ENCODE data around the gene DLG2.
"Not testable (repeated sequence)": the region's sequence is repeated elsewhere in the genome, so short reads cannot be mapped to it uniquely, and the experiment has no call there.

The DLG2 gene

GRCh38 chr11:83639995-83640758 lies 1987.0 kb downstream of the DLG2 start:
- DNase-seq, result no peak

- DNase-seq, result no peak
Measured at GRCh38 chr11:83635166-83635565, 1992.0 kb downstream of the DLG2 start.

GRCh38 chr11:83630211-83630610 lies 1996.9 kb downstream of the DLG2 start:
- no peak for DNase-seq

- DNase-seq, result no peak
Measured at GRCh38 chr11:83629775-83630174, 1997.4 kb downstream of the DLG2 start.

- no peak for DNase-seq
Measured at GRCh38 chr11:83628622-83629355, 1998.4 kb downstream of the DLG2 start.

- DNase-seq, result no peak
Measured at GRCh38 chr11:83625336-83625735, 2001.8 kb downstream of the DLG2 start.

- DNase-seq, result no peak
Measured at GRCh38 chr11:83617671-83618070, 2009.5 kb downstream of the DLG2 start.

GRCh38 chr11:83613767-83614121 lies 2013.4 kb downstream of the DLG2 start:
- DNase-seq, result no peak

GRCh38 chr11:83612891-83613766 lies 2014.0 kb downstream of the DLG2 start:
- DNase-seq, result no peak

GRCh38 chr11:83611600-83611999 lies 2015.5 kb downstream of the DLG2 start:
- DNase-seq, result no peak

- no peak for DNase-seq
Measured at GRCh38 chr11:83611031-83611430, 2016.1 kb downstream of the DLG2 start.

- DNase-seq, result no peak
Measured at GRCh38 chr11:83609191-83609590, 2018.0 kb downstream of the DLG2 start.

GRCh38 chr11:83608571-83608970 lies 2018.6 kb downstream of the DLG2 start:
- DNase-seq, result no peak

GRCh38 chr11:83601914-83602527 lies 2025.1 kb downstream of the DLG2 start:
- DNase-seq, result no peak

GRCh38 chr11:83601201-83601913 lies 2025.8 kb downstream of the DLG2 start:
- no peak for DNase-seq

- DNase-seq, result no peak
Measured at GRCh38 chr11:83600661-83601060, 2026.5 kb downstream of the DLG2 start.

GRCh38 chr11:83599066-83599465 lies 2028.1 kb downstream of the DLG2 start:
- DNase-seq, result no peak

- not testable (repeated sequence) for DNase-seq
Measured at GRCh38 chr11:83587797-83588196, 2039.3 kb downstream of the DLG2 start.

- DNase-seq, result no peak
Measured at GRCh38 chr11:83583757-83584366, 2043.3 kb downstream of the DLG2 start.

- no peak for DNase-seq
Measured at GRCh38 chr11:83574519-83574918, 2052.6 kb downstream of the DLG2 start.

GRCh38 chr11:83572581-83573496 lies 2054.3 kb downstream of the DLG2 start:
- DNase-seq, result no peak

All from hematopoietic multipotent progenitor cell treated with erythropoietin and hydrocortisone succinate and interleukin-3 and kit ligand, for 4 days (in vitro differentiated cells).